WI38 (cell line): ENCODE data around the gene LCN10.
A peak's percentile ranks its signal among the peaks of the same experiment; 100 is the strongest.
"Not testable (repeated sequence)": the region's sequence is repeated elsewhere in the genome, so short reads cannot be mapped to it uniquely, and the experiment has no call there.

Experiments used
- H3K4me3 ChIP-seq: 2 replicates; pipeline ENCODE4 v1.5.1; 2011; ENCODE audit warnings: low read depth, mild to moderate bottlenecking, control low read depth, low read length
- CTCF ChIP-seq: IDR thresholded peaks from 2 replicates; pipeline ENCODE4 v1.5.1; 2012; ENCODE audit warnings: low read depth, mild to moderate bottlenecking, control low read depth, low read length

LCN10 gene

GRCh38 chr9:136742591-136743391, at the start of gene LCN10:
Gene LCN10 (minus strand): TSS chr9:136742940. CDS start chr9:136742903, 37 bp downstream.
- H3K4me3 ChIP-seq: no peak within 1 kb of the TSS
- TF ChIP-seq CTCF: peak; percentile 38

GRCh38 chr9:136791516-136792276, 49.0 kb upstream of the LCN10 start:
- TF ChIP-seq CTCF: peak; percentile 98
- peak overlapping the region; percentile 85 for H3K4me3 ChIP-seq

- TF ChIP-seq CTCF: no peak
- peak within 1 kb of the TSS; percentile 85 for H3K4me3 ChIP-seq
These were observed 48.1 kb upstream of the LCN10 start, which contains the start of gene TMEM141 for GRCh38 chr9:136790640-136791515. Gene TMEM141 (plus strand): TSS chr9:136791344. CDS start chr9:136791371, 27 bp downstream.

- no peak for TF ChIP-seq CTCF
- no peak overlapping the region for H3K4me3 ChIP-seq
These were observed 46.8 kb upstream of the LCN10 start for GRCh38 chr9:136789523-136789937.

- H3K4me3 ChIP-seq: not testable (repeated sequence)
These were observed 46.1 kb upstream of the LCN10 start for GRCh38 chr9:136788644-136789522.

- no peak overlapping the region for H3K4me3 ChIP-seq
- peak; percentile 64 for TF ChIP-seq CTCF
These were observed 45.1 kb upstream of the LCN10 start for GRCh38 chr9:136787690-136788400.

GRCh38 chr9:136786983-136787382, 44.2 kb upstream of the LCN10 start:
- not testable (repeated sequence) for H3K4me3 ChIP-seq
